Endothelial cell of umbilical vein (primary cell): ENCODE measurements around the gene TAPBPL. TPM values are rescaled to one million over a fixed set of nuclear protein-coding genes. Genes with fewer than 3 reads are reported as not detected.

Experiments
- BruUV-seq: library from RNA; stranded (reverse); fragments of 400-500 nt; replicated peaks from 2 replicates; lab custom pipeline; 2021; lab: Mats Ljungman, UMichigan
- CTCF ChIA-PET: fragments of 300-600, 350-600 bp; sonication (Branson Sonifier 250); formaldehyde crosslinking; loops from one replicate; lab custom pipeline; 2021; ENCODE audit warnings: antibody characterized with exemption, inconsistent platforms; lab: Charles Lee
- POLR2A ChIA-PET: fragments of 300-600, 350-600 bp; sonication (Branson Sonifier 250); formaldehyde crosslinking; loops from one replicate; lab custom pipeline; 2021; ENCODE audit warnings: antibody characterized with exemption, inconsistent platforms; lab: Charles Lee
- DNase-seq: peaks from one replicate; pipeline ENCODE4 v3.0.0-alpha.2; 2011; ENCODE audit warnings: low read depth, low spot score
- FAIRE-seq: peaks from 2 replicates; lab custom pipeline; 2011; peaks lifted over from hg19 to GRCh38; lab: Jason Lieb, UNC
- H2AFZ ChIP-seq: 2 replicates; pipeline ENCODE4 v1.6.0; 2012; ENCODE audit warnings: low read depth, low read length, control low read depth, inconsistent platforms
- H3K27ac ChIP-seq: 2 replicates; pipeline ENCODE4 v1.5.1; 2011; ENCODE audit warnings: low read depth, mild to moderate bottlenecking, control low read depth, low read length, moderate library complexity; ENCODE audit not compliant: insufficient read depth
- H3K27me3 ChIP-seq, 2 experiments: 2 replicates each; pipeline versions ENCODE4 v1.6.0 to v1.6.1; 2011; ENCODE audit warnings: low read length in 2 of 2, mixed read lengths in 1 of 2; ENCODE audit not compliant: control insufficient read depth in 2 of 2, insufficient read depth in 2 of 2
- H3K36me3 ChIP-seq, 2 experiments: 2 replicates in 1 of 2; 3 replicates in 1 of 2; pipeline ENCODE4 v1.5.1; 2011; ENCODE audit warnings: low read length in 2 of 2, mild to moderate bottlenecking in 1 of 2, moderate library complexity in 1 of 2; ENCODE audit not compliant: control insufficient read depth in 2 of 2, insufficient read depth in 2 of 2; ENCODE audit errors: extremely low read depth in 1 of 2
- H3K4me1 ChIP-seq: 3 replicates; pipeline ENCODE4 v1.5.1; 2011; ENCODE audit warnings: mild to moderate bottlenecking, low read length; ENCODE audit not compliant: control insufficient read depth, insufficient read depth; ENCODE audit errors: extremely low read depth
- H3K4me2 ChIP-seq: 2 replicates; pipeline ENCODE4 v1.6.1; 2011; ENCODE audit warnings: low read length, control low read depth, mixed read lengths; ENCODE audit not compliant: insufficient read depth
- H3K4me3 ChIP-seq, 3 experiments: fragments of 200-600 bp in 1 of 3; sonication (generic), shearing (Covaris generic) in 1 of 3; replicated peaks in 1 of 3; 2 replicates each; pipeline ENCODE4 v1.5.1; 2011 to 2016; ENCODE audit warnings: control low read depth in 3 of 3, low read length in 3 of 3, mild to moderate bottlenecking in 2 of 3, inconsistent platforms in 1 of 3, low read depth in 1 of 3, moderate library complexity in 1 of 3; ENCODE audit not compliant: insufficient read depth in 1 of 3
- H3K79me2 ChIP-seq: 2 replicates; pipeline ENCODE4 v1.6.0; 2012; ENCODE audit warnings: low read length, inconsistent platforms; ENCODE audit not compliant: control insufficient read depth, insufficient read depth
- H3K9ac ChIP-seq: replicated peaks from 2 replicates; pipeline ENCODE3; 2011; ENCODE audit warnings: low read length, control low read depth; ENCODE audit not compliant: insufficient read depth; ENCODE audit errors: extremely low read depth
- H3K9me1 ChIP-seq: replicated peaks from 3 replicates; pipeline ENCODE4 v1.6.0; 2011; ENCODE audit warnings: mild to moderate bottlenecking, low read length; ENCODE audit not compliant: control insufficient read depth, insufficient read depth; ENCODE audit errors: extremely low read depth
- H3K9me3 ChIP-seq: replicated peaks from 2 replicates; pipeline ENCODE4 v1.5.1; 2012; ENCODE audit warnings: low read length, inconsistent platforms; ENCODE audit not compliant: control insufficient read depth, insufficient read depth
- H4K20me1 ChIP-seq: replicated peaks from 2 replicates; pipeline ENCODE3; 2011; ENCODE audit warnings: mild to moderate bottlenecking, low read length; ENCODE audit not compliant: control insufficient read depth, insufficient read depth; ENCODE audit errors: extremely low read depth
- CTCF ChIP-seq, 2 donors: IDR thresholded peaks; 1 replicate in 1 of 2; 2 replicates in 1 of 2; pipeline ENCODE4 v1.5.1; 2011; ENCODE audit warnings: low read length in 2 of 2, mild to moderate bottlenecking in 2 of 2, moderate library complexity in 2 of 2, control low read depth in 1 of 2, inconsistent platforms in 1 of 2, low read depth in 1 of 2; ENCODE audit not compliant: insufficient read depth in 1 of 2; ENCODE audit errors: extremely low read depth in 1 of 2
- EZH2 ChIP-seq: IDR thresholded peaks from 2 replicates; pipeline ENCODE4 v1.6.1; 2012; ENCODE audit warnings: borderline replicate concordance, low read depth, mild to moderate bottlenecking, moderate library complexity, low read length, inconsistent platforms; ENCODE audit not compliant: severe bottlenecking
- FOS ChIP-seq: IDR thresholded peaks from 2 replicates; pipeline ENCODE4 v1.6.1; 2011; ENCODE audit warnings: mild to moderate bottlenecking, low read length, moderate library complexity, borderline replicate concordance; ENCODE audit not compliant: insufficient read depth
- GATA2 ChIP-seq: IDR thresholded peaks from 2 replicates; pipeline ENCODE4 v1.7.0; 2011; ENCODE audit warnings: low read depth, mild to moderate bottlenecking, moderate library complexity, mixed read lengths, low read length; ENCODE audit not compliant: insufficient read length, insufficient read depth
- JUN ChIP-seq: IDR thresholded peaks from 2 replicates; pipeline ENCODE4 v1.6.1; 2011; ENCODE audit warnings: borderline replicate concordance, low read depth; ENCODE audit not compliant: insufficient read length, insufficient read depth
- MAX ChIP-seq: IDR thresholded peaks from 2 replicates; pipeline ENCODE4 v1.6.1; 2011; ENCODE audit not compliant: insufficient read depth, insufficient read length
- MYC ChIP-seq: IDR thresholded peaks from one replicate; pipeline ENCODE4 v1.6.1; 2011; ENCODE audit warnings: mild to moderate bottlenecking, low read depth, low read length
- POLR2A ChIP-seq: IDR thresholded peaks from 2 replicates; pipeline ENCODE4 v1.6.1; 2012; ENCODE audit warnings: low read depth, mild to moderate bottlenecking, control low read depth, low read length
- POLR2AphosphoS5 ChIP-seq: IDR thresholded peaks from 2 replicates; pipeline ENCODE4 v1.6.1; 2012; ENCODE audit warnings: low read depth, mild to moderate bottlenecking, control low read depth, low read length, moderate library complexity; ENCODE audit not compliant: insufficient read depth
- dilution Hi-C: fragments of 300-500 bp; cut with MboI; formaldehyde crosslinking; loops from one replicate; pipeline ENCODE4 v1.15.0; 2019; ENCODE audit warnings: low sequenced_read_pairs; ENCODE audit not compliant: extremely low pct_ligation_motif_present
- intact Hi-C: fragments of 100-400 bp; cut with micrococcal nuclease; formaldehyde crosslinking; loops from one replicate; pipeline ENCODE4 v1.10.0; 2022
- polyA plus RNA-seq, 4 experiments: library from polyadenylated mRNA; depleted of rRNA in 3 of 4; stranded (reverse) in 3 of 4; unstranded in 1 of 4; fragments of >200 nt; gene quantifications; 2 replicates each; pipeline versions ENCODE4 v1.2.1 to v1.2.3, GENCODE V29; 2011 to 2012; ENCODE audit warnings: missing spikeins in 1 of 4
- total RNA-seq: library from RNA; stranded (reverse); gene quantifications from 2 replicates; pipeline ENCODE4 v1.2.3, GENCODE V29; 2021

Gene TAPBPL
- total and polyA plus RNA-seq, 2 donors (not counting 3 experiments of a cell fraction or from before 2014, with no cell fraction given): 11.7 to 28.6 TPM

- POLR2A ChIA-PET: no interaction called here
- FAIRE-seq: no peak
Observed at GRCh38 chr12:6443361-6443983, 8.4 kb upstream of the TAPBPL start.

More at GRCh38 chr12:6443361-6443983, 8.4 kb upstream of the TAPBPL start:
- BruUV-seq: no TSS peak
- H2AFZ ChIP-seq: no peak overlapping the region
- TF ChIP-seq MYC: no peak
- TF ChIP-seq GATA2: no peak
- no peak for TF ChIP-seq CTCF (IDR thresholded peaks at IDR 0.05; ENCODE audit: extremely low read depth in 1 of 2, insufficient read depth in 1 of 2, low read depth in 1 of 2, low read length in 2 of 2)
- TF ChIP-seq JUN: no peak
- no peak for TF ChIP-seq POLR2A
- no peak for TF ChIP-seq MAX
- no peak for TF ChIP-seq POLR2AphosphoS5
- TF ChIP-seq EZH2: no peak
- TF ChIP-seq FOS: no peak
- DNase-seq: no peak
- no peaks in the 10 kb centered on the region for H3K9me1 ChIP-seq
- no peaks in the 10 kb centered on the region for H4K20me1 ChIP-seq
- H3K4me1 ChIP-seq: no peaks in the 10 kb centered on the region
- H3K36me3 ChIP-seq: no peaks in the 10 kb centered on the region
- CTCF ChIA-PET: interaction anchor here (0.9 to 1.4 kb wide), 4 partner anchors 9 to 22 kb away, joined by 3 to 5 read pairs (median 4); partner anchors contain the start of gene TAPBPL
- intact Hi-C loops: no loop called here
- H3K9ac ChIP-seq: no peak overlapping the region
- no peak overlapping the region for H3K4me3 ChIP-seq
- H3K27me3 ChIP-seq: no peaks in the 10 kb centered on the region
- H3K4me2 ChIP-seq: no peak overlapping the region
- H3K27ac ChIP-seq: no peak overlapping the region
- no peaks in the 10 kb centered on the region for H3K9me3 ChIP-seq
- dilution Hi-C loops: no loop called here
- no peaks in the 10 kb centered on the region for H3K79me2 ChIP-seq
